ENCODE measurements around the gene TRIM72. TPM values are rescaled to one million over a fixed set of nuclear protein-coding genes. Genes with fewer than 3 reads are reported as not detected.

The TRIM72 gene
- total RNA-seq, 1 donor from 2014 or later = 45.4 TPM

DNA sequence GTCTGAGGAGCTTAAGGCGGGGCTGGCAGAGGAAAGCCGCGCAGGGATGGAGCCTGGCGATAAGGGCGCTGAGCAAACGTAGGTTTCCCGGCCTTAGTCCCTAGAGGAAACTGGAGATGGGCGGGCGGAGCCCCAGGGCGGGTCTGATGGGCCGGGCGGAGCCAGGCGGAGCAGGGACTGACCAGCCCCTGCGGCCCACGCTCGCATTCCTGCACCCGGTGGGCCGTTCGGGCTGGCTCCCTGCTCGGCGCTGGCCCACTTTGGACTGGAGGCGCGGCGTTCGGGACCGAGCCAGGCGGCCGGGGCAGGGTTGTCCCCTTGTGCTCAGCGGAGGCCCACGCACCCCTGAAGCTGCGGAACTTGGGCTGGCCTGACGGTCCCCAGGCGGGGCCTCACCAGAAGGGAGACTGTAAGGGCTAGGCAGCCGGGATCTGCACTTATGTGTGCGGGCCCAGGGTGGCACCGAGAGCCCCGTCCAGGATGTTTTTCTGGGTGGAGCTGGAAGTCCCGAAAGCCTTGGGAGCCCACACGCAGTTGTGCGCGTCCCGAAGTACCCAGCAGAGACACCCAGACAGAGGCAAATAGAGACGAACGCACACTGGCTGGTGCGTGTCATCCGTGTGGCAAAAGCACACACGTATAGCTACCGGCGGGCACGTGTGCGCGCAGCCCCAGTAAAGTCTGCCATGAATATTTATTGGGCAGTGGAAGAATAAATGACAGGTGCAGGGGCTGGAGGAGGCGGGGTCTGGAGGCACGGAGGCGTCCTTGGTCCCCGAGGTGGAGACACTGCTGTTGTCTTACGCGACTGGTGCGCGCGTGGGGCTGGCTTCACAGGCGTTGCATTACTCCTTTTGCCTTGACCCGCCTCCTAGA lies 1.6 kb downstream of the TRIM72 start:
- Histone ChIP-seq H3K4me3 (ENCODE audit: low read length in 3 of 3) (peak overlapping the region; percentile 93), H3K27ac (ENCODE audit: low read depth, low read length) (peak overlapping the region; percentile 99), H3K9me3 (ENCODE audit: control insufficient read depth in 3 of 3, low read length in 3 of 3) (no peaks in the 10 kb centered on the region), H3K27me3 (ENCODE audit: control insufficient read depth in 3 of 3, insufficient read depth in 3 of 3, low read length in 3 of 3) (peaks cover 10 to 14% (median 12%) of the 10 kb centered on the region in 3 donors), H3K4me1 (ENCODE audit: control insufficient read depth in 3 of 3, insufficient read depth in 3 of 3, low read length in 3 of 3) (peaks cover 34 to 58% (median 43%) of the 10 kb centered on the region in 3 donors), H3K36me3 (ENCODE audit: control insufficient read depth in 3 of 3, insufficient read depth in 3 of 3, low read length in 3 of 3) (peaks cover 2 to 17% (median 16%) of the 10 kb centered on the region in 3 donors), H3K9ac (ENCODE audit: low read depth in 1 of 3, low read length in 3 of 3) (peak overlapping the region; percentile 98 to 100 (median 99))

DNA sequence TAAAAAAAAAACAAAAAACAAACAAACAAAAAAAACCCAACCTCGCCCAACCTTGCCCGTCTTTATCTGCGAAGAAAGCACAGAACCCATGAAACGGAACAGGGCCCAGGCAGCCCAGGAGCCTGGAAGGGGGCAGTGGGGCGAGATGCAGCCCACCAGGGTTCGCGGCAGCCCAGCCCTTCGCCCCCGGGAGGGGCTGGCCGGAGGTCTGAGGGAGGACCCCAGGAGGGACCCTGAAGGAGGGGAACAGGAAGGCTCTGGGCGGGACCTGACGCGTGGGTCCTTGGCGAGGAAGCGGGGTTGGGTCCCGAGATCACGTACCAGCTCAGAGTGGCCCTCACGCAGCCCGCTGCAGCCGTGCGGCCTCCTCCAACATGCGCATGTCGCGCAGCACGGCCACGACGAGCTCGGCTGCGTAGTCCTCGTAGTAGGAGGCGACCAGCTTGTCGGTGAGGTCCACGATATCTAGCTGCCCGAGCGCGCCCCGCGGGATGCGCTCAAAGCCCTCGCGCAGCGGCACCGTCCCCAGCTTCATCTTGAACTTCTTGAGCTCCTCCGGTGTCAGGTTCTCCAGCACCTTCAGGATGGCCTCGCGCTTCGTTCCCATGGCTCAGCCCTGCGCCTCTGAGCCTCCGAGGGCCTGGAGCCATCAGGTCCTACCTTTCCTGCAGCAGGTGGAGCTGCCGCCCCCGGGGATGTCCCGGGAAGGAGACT lies 2.7 kb downstream of the TRIM72 start, which contains the start of gene PYDC1:
PYDC1 (minus strand) TSS at position 714 of the 714 bp plus-strand sequence; CDS start at position 607, 107 bp downstream.
- peak within 1 kb of the TSS; percentile 99 for H3K27ac ChIP-seq (ENCODE audit: low read depth, low read length)
- H3K4me1 ChIP-seq (ENCODE audit: control insufficient read depth in 3 of 3, insufficient read depth in 3 of 3, low read length in 3 of 3) = peaks cover 42 to 68% (median 50%) of the 10 kb centered on the region in 3 donors
- no peaks in the 10 kb centered on the region for H3K9me3 ChIP-seq (ENCODE audit: control insufficient read depth in 3 of 3, low read length in 3 of 3)
- peaks cover 10 to 16% (median 12%) of the 10 kb centered on the region in 3 donors for H3K27me3 ChIP-seq (ENCODE audit: control insufficient read depth in 3 of 3, insufficient read depth in 3 of 3, low read length in 3 of 3)
- peak within 1 kb of the TSS; percentile 51 to 100 (median 98) for H3K9ac ChIP-seq (ENCODE audit: low read depth in 1 of 3, low read length in 3 of 3)
- peak within 1 kb of the TSS; percentile 93 for H3K4me3 ChIP-seq (ENCODE audit: low read length in 3 of 3)
- peaks cover 8 to 26% (median 24%) of the 10 kb centered on the region in 3 donors for H3K36me3 ChIP-seq (ENCODE audit: control insufficient read depth in 3 of 3, insufficient read depth in 3 of 3, low read length in 3 of 3)

DNA sequence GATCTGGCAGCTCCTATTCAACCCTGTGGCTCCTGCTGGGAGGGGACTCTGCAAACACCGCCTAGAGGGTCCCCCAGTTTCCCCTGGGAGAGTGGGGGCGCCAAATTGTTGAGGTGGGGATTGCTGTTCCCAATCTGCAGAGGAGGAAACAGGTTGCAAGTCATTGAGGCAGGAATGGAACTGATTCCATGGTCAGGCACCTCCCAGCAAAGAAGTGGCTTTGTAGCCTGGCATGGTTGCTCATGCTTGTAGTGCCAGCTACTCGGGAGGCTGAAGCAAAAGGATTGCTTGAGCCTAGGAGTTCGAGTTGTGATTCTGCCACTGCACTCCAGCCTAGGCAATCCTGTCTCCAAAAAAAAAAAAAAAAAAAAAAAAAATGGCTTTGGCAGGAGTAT lies 3.2 kb downstream of the TRIM72 start:
- no peaks in the 10 kb centered on the region for H3K9me3 ChIP-seq (ENCODE audit: control insufficient read depth in 3 of 3, low read length in 3 of 3)
- peaks cover 10 to 17% (median 12%) of the 10 kb centered on the region in 3 donors for H3K27me3 ChIP-seq (ENCODE audit: control insufficient read depth in 3 of 3, insufficient read depth in 3 of 3, low read length in 3 of 3)
- H3K9ac ChIP-seq (ENCODE audit: low read depth in 1 of 3, low read length in 3 of 3) = peak overlapping the region; percentile 40 to 100 (median 50)
- H3K4me3 ChIP-seq (ENCODE audit: low read length in 3 of 3) = peak overlapping the region in 1 of 3 donors; percentile 93
- no peak overlapping the region for H3K27ac ChIP-seq (ENCODE audit: low read depth, low read length)
- H3K36me3 ChIP-seq (ENCODE audit: control insufficient read depth in 3 of 3, insufficient read depth in 3 of 3, low read length in 3 of 3) = peaks cover 8 to 28% (median 24%) of the 10 kb centered on the region in 3 donors
- H3K4me1 ChIP-seq (ENCODE audit: control insufficient read depth in 3 of 3, insufficient read depth in 3 of 3, low read length in 3 of 3) = peaks cover 43 to 71% (median 54%) of the 10 kb centered on the region in 3 donors

DNA sequence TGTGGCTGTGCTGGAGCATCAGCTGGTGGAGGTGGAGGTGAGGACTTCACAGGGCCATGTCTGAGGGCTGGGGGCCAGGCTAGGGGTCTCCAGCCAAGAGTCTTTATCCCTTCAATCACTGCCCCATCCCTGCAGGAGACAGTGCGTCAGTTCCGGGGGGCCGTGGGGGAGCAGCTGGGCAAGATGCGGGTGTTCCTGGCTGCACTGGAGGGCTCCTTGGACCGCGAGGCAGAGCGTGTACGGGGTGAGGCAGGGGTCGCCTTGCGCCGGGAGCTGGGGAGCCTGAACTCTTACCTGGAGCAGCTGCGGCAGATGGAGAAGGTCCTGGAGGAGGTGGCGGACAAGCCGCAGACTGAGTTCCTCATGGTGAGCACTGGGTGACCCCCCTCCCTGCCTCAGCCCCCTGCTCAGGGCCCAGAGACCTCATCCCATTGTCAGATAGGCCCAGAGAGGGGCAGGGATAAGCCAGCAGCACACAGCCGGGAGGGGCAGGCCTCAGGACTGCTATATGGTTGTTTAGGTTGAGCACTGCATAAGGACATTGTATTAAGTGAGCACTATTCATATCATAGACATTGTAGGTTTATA lies 5.3 kb downstream of the TRIM72 start:
- Histone ChIP-seq H3K36me3 (ENCODE audit: control insufficient read depth in 3 of 3, insufficient read depth in 3 of 3, low read length in 3 of 3) (peaks cover 15 to 39% (median 36%) of the 10 kb centered on the region in 3 donors), H3K4me1 (ENCODE audit: control insufficient read depth in 3 of 3, insufficient read depth in 3 of 3, low read length in 3 of 3) (peaks cover 37 to 62% (median 51%) of the 10 kb centered on the region in 3 donors), H3K27ac (ENCODE audit: low read depth, low read length) (no peak overlapping the region), H3K9me3 (ENCODE audit: control insufficient read depth in 3 of 3, low read length in 3 of 3) (no peaks in the 10 kb centered on the region), H3K9ac (ENCODE audit: low read depth in 1 of 3, low read length in 3 of 3) (no peak overlapping the region), H3K4me3 (ENCODE audit: low read length in 3 of 3) (no peak overlapping the region), H3K27me3 (ENCODE audit: control insufficient read depth in 3 of 3, insufficient read depth in 3 of 3, low read length in 3 of 3) (peaks cover 10 to 17% (median 12%) of the 10 kb centered on the region in 3 donors)

DNA sequence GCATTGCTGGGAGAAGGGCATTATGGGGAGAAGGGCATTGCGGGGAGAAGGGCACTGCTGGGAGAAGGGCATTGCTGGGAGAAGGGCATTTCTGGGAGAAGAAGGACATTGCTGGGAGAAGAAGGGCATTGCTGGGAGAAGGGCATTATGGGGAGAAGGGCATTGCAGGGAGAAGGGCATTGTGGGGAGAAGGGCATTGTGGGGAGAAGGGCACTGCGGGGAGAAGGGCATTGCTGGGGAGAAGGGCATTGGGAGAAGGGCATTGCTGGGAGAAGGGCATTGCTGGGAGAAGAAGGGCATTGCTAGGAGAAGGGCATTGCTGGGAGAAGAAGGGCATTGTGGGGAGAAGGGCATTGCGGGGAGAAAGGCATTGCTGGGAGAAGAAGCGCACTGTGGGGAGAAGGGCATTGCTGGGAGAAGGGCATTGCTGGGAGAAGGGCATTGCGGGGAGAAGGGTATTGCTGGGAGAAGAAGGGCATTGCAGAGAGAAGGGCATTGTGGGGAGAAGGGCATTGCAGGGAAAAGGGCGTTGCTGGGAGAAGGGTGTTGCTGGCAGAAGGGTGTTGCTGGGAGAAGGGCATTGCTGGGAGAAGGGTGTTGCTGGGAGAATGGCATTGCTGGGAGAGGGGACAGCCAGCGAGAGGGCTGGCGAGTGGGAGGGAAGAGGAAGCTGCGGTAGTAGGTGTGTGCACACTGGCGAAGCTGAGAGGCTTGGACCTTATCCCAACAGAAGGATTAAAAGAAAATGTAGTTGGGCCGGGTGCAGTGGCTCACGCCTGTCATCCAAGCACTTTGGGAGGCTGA lies 7.6 kb downstream of the TRIM72 start:
- Histone ChIP-seq H3K9ac (ENCODE audit: low read depth in 1 of 3, low read length in 3 of 3) (peak overlapping the region in 1 of 3 donors; percentile 16), H3K4me1 (ENCODE audit: control insufficient read depth in 3 of 3, insufficient read depth in 3 of 3, low read length in 3 of 3) (peaks cover 19 to 41% (median 36%) of the 10 kb centered on the region in 3 donors), H3K4me3 (ENCODE audit: low read length in 3 of 3) (peak overlapping the region in 1 of 3 donors; percentile 19), H3K27ac (ENCODE audit: low read depth, low read length) (peak overlapping the region; percentile 51), H3K27me3 (ENCODE audit: control insufficient read depth in 3 of 3, insufficient read depth in 3 of 3, low read length in 3 of 3) (peaks cover 6 to 12% (median 9%) of the 10 kb centered on the region in 3 donors), H3K36me3 (ENCODE audit: control insufficient read depth in 3 of 3, insufficient read depth in 3 of 3, low read length in 3 of 3) (peaks cover 23 to 42% (median 37%) of the 10 kb centered on the region in 3 donors), H3K9me3 (ENCODE audit: control insufficient read depth in 3 of 3, low read length in 3 of 3) (no peaks in the 10 kb centered on the region)

DNA sequence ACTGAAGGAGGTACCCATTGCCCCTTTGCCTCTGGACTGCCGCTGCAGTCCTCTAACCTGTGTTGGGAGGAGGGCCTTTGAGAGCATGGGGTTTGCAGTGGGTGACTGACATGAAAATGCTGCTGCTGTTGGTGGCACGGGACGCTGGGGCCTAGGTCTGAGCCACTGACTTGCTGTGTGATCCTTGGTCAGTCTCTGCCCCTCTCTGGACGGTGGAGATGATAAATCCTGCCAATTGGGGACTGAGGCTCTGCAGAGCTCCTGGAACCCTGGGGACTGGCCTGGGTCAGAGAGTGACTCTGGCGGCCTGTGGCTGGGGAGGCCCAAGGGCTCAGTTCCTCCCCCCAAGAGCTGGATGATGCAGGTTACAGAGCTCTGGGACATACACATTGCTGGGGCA lies 9.1 kb downstream of the TRIM72 start:
- H3K9ac ChIP-seq (ENCODE audit: low read depth in 1 of 3, low read length in 3 of 3) = no peak overlapping the region
- H3K9me3 ChIP-seq (ENCODE audit: control insufficient read depth in 3 of 3, low read length in 3 of 3) = no peaks in the 10 kb centered on the region
- no peak overlapping the region for H3K4me3 ChIP-seq (ENCODE audit: low read length in 3 of 3)
- H3K4me1 ChIP-seq (ENCODE audit: control insufficient read depth in 3 of 3, insufficient read depth in 3 of 3, low read length in 3 of 3) = peaks cover 9 to 26% (median 26%) of the 10 kb centered on the region in 3 donors
- peaks cover 0 to 6% (median 5%) of the 10 kb centered on the region in 3 donors for H3K27me3 ChIP-seq (ENCODE audit: control insufficient read depth in 3 of 3, insufficient read depth in 3 of 3, low read length in 3 of 3)
- no peak overlapping the region for H3K27ac ChIP-seq (ENCODE audit: low read depth, low read length)
- peaks cover 23 to 36% (median 34%) of the 10 kb centered on the region in 3 donors for H3K36me3 ChIP-seq (ENCODE audit: control insufficient read depth in 3 of 3, insufficient read depth in 3 of 3, low read length in 3 of 3)

DNA sequence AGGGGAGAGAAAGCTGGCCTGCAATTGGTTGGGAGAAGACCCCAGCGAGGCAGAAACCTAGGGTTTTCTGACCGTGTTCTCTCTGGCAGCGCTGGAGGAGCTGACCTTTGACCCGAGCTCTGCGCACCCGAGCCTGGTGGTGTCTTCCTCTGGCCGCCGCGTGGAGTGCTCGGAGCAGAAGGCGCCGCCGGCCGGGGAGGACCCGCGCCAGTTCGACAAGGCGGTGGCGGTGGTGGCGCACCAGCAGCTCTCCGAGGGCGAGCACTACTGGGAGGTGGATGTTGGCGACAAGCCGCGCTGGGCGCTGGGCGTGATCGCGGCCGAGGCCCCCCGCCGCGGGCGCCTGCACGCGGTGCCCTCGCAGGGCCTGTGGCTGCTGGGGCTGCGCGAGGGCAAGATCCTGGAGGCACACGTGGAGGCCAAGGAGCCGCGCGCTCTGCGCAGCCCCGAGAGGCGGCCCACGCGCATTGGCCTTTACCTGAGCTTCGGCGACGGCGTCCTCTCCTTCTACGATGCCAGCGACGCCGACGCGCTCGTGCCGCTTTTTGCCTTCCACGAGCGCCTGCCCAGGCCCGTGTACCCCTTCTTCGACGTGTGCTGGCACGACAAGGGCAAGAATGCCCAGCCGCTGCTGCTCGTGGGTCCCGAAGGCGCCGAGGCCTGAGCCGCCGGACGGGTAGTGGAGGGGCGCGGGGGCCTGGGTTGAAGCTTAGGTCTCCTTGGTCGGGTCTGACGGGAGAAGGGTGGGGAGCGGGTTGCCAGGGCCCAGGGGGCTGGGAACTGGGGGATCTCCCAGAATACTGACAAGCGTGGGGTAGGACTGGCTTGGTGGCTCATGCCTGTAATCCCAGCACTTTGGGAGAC lies 10.4 kb downstream of the TRIM72 start:
- H3K36me3 ChIP-seq (ENCODE audit: control insufficient read depth in 3 of 3, insufficient read depth in 3 of 3, low read length in 3 of 3) = peaks cover 21 to 29% (median 29%) of the 10 kb centered on the region in 3 donors
- H3K4me3 ChIP-seq (ENCODE audit: low read length in 3 of 3) = no peak overlapping the region
- H3K27me3 ChIP-seq (ENCODE audit: control insufficient read depth in 3 of 3, insufficient read depth in 3 of 3, low read length in 3 of 3) = peaks cover 0 to 4% (median 0%) of the 10 kb centered on the region in 3 donors
- H3K9me3 ChIP-seq (ENCODE audit: control insufficient read depth in 3 of 3, low read length in 3 of 3) = no peaks in the 10 kb centered on the region
- H3K9ac ChIP-seq (ENCODE audit: low read depth in 1 of 3, low read length in 3 of 3) = peak overlapping the region in 1 of 3 donors; percentile 8
- peaks cover 14 to 21% (median 20%) of the 10 kb centered on the region in 3 donors for H3K4me1 ChIP-seq (ENCODE audit: control insufficient read depth in 3 of 3, insufficient read depth in 3 of 3, low read length in 3 of 3)
- no peak overlapping the region for H3K27ac ChIP-seq (ENCODE audit: low read depth, low read length)

DNA sequence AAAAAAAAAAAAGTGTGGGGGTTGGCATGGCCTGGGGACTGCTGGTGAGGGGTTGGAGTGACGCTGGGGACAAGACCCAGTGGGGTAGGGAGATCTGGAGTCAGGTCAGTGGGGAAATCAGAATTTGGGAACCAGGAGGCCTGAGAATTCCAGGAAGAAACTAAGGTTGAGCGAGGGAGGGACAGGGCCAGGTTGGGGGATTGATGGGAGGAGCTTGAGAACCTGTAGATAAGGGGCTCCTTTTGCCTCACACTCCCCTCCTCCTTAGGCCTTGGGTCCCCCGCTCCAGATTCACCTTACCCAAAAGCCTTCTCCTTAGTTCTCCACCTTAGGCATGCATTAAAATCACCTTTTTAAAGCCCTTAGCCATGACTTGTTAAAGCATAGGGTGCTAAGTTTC lies 11.3 kb downstream of the TRIM72 start:
- H3K9me3 ChIP-seq (ENCODE audit: control insufficient read depth in 3 of 3, low read length in 3 of 3) = no peaks in the 10 kb centered on the region
- H3K9ac ChIP-seq (ENCODE audit: low read depth in 1 of 3, low read length in 3 of 3) = no peak overlapping the region
- H3K4me1 ChIP-seq (ENCODE audit: control insufficient read depth in 3 of 3, insufficient read depth in 3 of 3, low read length in 3 of 3) = peaks cover 15 to 20% (median 17%) of the 10 kb centered on the region in 3 donors
- H3K36me3 ChIP-seq (ENCODE audit: control insufficient read depth in 3 of 3, insufficient read depth in 3 of 3, low read length in 3 of 3) = peaks cover 21 to 28% (median 27%) of the 10 kb centered on the region in 3 donors
- H3K4me3 ChIP-seq (ENCODE audit: low read length in 3 of 3) = no peak overlapping the region
- H3K27ac ChIP-seq (ENCODE audit: low read depth, low read length) = no peak overlapping the region
- peaks cover 0 to 3% (median 0%) of the 10 kb centered on the region in 3 donors for H3K27me3 ChIP-seq (ENCODE audit: control insufficient read depth in 3 of 3, insufficient read depth in 3 of 3, low read length in 3 of 3)
